HG02610 (cell line): ENCODE results near the gene MTA1.

Experiments
- ATAC-seq: cut with Tn5 transposase; IDR thresholded peaks from one replicate; pipeline ENCODE4 v1.9.1; 2021; ENCODE audit warnings: mild to moderate bottlenecking, moderate library complexity; ENCODE audit not compliant: unreplicated experiment

MTA1 gene

DNA sequence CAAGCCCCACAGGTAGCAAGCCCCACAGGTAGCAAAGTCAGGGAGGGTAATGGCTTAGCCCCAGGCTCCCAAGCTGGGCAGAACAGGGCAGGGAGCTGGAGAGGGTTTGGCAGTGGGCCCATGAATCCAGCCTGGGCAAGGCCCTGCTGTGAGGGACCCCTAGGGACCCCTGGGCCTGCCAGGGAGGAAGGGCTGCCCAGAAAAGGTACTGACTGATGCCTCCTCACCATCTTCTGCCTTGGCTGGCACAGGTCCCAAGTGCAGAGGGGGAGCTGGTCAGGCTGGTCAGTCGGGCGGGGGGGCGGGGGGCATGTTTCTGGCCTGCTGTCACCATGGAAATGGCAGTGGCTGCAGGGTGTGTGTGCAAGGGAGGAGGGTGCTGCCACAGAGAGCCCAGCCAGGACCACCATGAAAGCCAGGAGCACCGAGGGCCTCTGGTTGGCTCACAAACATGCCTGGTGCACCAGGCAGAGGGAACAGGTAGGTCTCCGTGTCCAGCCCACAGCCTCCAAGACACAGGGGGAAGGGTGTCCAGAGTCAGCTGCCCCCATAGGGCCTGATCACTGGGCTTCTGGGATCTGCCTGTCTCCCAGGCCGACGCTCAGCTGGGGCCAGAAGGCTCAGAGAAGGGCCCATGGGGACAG, 53.5 kb downstream of the MTA1 start:
- no peak for ATAC-seq

DNA sequence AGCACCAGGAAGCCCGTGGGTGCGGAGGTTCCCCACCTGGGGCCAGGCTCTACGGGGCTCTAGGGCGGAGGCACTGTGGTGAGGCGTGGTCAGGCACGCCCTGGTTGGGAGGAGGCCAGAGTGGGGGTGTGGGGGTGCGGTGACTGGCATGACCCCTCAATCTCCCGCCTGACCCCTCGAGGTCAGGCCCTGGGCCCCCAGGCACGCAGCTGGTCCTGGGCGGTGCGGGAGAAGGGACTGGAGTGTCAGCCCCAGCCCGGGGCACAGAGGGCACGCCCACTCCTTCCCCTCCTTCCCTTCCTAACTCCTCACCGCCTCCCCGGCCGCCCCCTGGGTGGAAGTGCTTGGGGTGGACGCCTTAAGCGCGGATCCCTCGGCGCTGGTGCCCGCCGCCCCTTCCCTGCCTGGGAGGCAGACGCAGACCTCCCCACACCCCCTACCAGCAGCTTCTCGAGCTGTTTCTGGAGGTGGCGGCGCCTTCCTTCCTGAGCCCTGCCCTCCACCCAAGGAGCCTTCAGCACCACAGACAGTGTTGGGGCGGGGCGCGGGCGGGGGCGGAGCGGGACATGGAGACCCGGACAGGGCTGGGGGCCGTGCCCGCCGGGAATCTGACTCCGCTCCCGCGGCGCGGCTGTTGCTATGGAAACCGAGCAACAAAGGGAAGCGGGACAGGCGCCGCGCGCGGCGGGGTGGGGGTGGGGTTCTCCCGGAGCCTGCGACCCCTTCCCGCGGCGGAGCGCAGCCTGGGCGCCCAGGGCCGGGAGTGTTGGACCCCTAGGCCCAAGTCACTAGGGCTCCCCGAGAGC, 54.3 kb downstream of the MTA1 start:
- ATAC-seq = no peak

DNA sequence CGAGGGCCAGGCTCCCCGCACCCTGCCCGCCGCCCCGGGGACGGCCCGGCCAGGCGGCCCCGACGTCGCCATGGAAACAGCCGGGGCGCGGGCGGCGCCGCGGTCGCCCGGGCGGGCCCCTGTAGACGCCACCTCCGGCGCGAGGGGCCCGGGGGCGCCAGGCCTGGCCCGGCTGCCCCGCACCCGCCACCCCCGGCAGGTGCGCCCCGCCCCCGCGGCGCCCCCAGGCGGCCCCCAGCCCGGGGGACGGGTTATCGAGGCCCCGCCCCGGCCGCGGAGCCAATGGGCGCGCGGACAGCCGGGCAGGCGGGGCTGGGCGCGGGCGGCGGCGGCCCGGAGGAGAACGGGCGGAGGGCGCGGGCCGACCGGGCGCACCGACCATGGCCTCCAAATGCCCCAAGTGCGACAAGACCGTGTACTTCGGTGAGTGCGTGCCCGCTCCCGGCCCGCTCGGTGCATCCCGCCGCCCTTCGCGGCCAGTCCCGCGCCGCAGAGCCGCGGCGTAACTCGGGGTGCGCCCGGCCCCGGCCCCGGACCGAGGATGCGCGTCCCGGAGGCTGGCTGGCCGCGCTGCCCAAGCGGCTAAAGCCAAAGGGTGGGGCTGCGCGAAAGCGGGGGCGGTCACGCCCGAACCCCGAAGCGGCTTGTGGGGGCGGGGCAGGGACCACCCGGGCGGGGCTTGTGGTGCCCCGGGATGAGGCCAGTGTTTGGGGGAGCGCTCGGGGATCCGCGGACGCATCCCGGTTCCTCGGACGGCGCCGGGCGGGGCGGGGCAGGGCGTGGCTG, 55.0 kb downstream of the MTA1 start, which contains the start of gene CRIP2:
Gene CRIP2 (plus strand): TSS at position 339 of the 786 bp plus-strand sequence. CDS start 42 bp downstream, at position 381.
- no peak for ATAC-seq

DNA sequence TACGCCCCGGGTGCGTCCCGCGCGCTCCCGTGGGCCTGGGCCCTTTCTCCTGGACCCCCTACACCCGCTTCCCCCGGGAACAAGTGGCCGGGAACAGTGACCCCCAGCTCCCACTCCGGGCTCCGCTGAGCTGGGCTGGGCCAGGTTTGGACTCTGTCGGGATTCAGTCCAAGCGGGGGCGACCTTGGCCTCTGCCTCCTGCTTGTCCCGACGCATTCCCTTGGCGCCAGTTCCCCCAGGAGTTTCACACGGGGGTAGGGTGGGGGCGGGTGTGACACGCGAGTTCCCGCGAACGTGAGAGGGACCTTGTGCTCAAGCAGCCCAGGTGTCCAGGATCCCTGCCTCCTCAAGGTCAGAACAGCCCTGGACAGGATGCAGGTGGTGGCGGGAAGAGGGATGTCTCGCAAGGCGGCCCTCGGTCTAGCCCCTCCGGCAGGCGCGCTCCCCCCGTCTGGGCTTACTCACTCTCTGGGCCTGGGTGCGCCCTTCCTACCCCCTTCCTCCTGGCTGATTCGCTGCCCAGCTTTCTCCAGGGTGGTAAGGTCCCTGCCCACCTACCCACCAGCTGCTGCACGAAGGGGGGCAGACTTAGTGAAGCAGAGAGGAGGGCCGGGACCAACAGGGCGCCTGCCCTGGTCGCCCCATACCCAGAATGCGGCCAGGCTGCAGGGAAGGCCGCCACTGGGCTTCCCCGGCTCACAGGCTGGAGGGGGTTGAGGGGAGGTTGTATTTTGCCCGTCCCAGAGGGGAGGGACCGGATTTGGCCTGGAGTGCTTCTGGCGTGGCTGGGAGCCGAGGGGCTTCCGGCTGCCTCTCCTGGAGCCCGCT, 55.9 kb downstream of the MTA1 start:
- ATAC-seq = no peak

DNA sequence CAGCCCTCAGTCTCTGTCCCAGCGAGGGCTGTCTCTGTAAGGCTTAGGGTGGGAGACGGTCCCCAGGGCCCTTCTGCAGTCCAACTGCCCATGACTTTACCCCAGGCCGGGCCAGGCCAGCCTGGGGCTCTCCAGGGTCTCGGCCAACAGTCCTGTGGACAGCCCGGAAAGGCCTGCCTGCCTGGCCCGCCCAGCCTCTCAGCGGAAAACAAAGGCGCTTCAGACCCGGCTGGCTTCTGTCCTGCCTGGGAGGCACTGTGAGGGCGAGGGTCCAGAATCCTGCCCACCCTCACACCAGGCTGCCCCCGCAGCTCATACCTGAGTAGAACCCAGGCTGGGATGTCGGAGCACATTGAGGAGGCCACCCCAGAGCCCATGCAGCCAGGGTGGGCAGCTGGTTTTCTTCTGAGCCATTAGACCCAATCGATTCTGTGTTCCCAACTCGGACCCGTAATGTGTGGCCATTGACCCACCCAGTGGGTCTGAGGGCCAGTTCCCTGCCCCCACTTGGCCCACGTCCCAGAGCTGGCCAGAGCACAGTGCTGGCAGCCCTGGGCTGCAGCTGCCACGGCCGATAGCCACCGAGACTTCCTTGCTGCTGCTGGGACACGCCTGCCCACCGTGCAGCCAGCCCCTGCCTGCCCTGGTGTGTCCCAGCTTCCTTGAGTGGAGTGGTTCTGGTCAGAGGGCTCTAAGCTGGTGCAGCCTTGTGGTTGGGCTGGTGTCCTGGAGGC, 56.6 kb downstream of the MTA1 start:
- ATAC-seq = no peak

DNA sequence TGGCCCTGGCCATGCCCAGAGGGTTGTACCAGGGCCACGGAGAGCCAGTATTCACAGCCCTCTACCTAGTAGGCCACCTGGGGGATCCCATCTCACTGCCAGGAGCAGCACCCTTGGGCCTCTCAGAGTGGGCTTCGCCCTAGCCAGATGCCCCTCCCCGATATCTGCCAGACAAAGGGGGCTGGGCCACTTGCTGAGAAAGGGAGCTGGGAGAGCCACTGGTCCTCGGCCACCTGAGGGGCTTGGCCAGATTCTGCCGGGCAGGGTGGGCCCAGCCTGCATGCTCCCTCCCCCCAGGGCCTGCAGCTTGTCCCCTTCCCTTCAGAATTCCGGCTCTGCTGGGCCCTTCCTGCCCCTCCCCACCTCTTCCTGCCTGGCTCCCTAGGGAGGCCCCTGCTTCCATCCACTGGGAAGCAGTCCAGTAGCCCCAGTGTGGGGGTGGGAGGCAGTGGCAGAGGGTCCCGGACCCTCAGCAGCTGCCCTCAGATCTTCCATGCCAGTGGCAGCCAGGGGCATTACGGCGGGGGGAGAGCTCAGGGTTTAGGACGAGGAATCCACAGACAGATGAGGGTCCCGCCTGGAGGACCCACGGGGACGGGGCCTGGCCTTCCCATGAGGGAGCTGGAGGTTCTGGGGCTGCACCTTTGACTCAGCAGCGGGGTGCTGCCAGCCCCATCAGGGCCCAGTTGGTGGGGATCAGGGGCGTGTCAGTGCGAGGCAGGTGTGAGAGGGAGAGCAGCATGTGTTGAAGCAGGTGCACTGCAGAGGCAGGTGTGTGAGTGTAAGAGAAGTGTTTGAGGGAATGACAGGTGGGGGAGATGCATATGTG, 57.4 kb downstream of the MTA1 start:
- ATAC-seq = no peak

DNA sequence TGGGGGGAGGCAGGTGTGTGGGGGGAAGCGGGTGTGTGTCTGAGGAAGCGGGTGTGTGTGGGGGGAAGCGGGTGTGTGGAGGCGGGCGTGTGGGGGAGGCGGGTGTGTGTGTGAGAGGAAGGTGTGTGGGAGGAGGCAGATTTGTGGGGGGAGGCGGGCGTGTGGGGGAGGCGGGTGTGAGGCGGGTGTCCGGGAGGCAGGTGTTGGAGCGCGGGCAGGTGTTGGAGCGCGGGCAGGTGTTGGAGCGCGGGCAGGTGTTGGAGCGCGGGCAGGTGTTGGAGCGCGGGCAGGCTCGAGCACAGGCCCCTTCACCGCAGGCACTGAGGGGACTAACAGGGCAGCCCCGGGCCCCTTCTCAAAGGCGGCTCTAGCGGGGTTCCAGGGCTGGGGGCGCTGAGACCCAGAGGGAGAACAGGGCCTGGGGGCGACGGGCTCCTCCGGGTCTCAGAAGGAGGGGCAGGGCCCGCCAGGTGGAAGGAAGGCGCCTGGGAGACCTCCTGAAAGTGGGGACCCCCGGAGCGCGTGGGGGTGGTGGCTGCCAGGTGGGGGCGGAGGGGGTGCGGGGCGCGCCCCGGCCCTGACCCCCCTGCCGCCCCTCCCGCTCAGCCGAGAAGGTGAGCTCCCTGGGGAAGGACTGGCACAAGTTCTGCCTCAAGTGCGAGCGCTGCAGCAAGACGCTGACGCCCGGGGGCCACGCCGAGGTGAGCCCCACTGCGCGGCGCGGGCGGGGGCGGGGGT, 58.2 kb downstream of the MTA1 start:
- no peak for ATAC-seq

DNA sequence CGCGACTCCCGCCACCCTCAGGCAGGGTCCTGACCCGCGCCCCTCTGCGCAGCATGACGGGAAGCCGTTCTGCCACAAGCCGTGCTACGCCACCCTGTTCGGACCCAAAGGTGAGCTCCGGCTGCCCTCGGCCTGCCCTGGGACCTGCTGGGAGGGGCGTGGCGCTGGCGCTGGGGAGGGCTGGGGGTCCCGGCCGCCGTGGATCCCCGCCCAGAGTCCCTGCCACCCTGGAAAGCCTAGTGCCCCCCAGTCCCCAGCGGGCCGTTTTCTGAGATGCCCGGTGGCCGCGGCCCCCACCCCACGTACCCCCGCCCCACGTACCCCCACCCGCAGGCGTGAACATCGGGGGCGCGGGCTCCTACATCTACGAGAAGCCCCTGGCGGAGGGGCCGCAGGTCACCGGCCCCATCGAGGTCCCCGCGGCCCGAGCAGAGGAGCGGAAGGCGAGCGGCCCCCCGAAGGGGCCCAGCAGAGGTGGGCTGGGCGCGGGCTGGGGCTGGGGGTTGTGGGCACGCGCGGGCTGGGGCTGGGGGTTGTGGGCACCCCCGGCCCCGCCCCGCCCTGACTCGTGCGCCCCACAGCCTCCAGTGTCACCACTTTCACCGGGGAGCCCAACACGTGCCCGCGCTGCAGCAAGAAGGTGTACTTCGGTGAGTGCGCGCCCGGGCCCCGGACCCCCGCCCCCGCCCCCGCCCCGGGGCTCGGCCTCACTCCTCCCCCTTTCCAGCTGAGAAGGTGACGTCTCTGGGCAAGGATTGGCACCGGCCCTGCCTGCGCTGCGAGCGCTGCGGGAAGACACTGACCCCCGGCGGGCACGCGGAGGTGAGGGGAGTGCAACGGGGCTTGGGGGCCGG, 59.0 kb downstream of the MTA1 start:
- ATAC-seq = no peak

DNA sequence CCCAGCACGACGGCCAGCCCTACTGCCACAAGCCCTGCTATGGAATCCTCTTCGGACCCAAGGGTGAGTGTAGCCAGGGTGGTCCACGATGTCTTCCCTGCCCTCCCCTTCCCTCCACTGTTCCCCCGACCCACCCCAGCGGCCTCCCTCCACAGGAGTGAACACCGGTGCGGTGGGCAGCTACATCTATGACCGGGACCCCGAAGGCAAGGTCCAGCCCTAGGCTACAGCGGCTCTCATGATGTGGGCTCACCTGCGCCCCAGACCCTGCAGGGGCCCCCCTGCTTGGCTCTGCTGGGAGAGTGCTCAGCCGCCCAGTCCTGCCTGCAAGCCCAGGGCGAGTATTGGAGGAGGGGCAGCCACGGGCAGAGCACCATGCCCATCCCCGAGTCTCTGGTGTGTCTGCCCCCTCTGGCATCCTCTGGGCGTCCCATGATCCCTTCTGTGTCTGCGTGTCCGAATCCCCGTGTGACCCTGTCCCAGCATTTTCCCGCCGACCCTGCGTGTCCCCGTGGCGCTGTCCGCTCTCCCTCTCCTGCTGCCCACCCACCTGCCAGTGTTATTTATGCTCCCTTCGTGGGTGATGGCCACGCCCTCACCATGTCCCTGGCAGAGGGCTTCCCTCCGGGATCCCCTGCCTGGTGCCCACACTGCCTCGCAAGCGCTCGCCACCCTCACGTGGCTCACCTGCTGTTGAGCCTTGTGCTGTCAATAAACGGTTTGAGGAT, 60.0 kb downstream of the MTA1 start:
- no peak for ATAC-seq

DNA sequence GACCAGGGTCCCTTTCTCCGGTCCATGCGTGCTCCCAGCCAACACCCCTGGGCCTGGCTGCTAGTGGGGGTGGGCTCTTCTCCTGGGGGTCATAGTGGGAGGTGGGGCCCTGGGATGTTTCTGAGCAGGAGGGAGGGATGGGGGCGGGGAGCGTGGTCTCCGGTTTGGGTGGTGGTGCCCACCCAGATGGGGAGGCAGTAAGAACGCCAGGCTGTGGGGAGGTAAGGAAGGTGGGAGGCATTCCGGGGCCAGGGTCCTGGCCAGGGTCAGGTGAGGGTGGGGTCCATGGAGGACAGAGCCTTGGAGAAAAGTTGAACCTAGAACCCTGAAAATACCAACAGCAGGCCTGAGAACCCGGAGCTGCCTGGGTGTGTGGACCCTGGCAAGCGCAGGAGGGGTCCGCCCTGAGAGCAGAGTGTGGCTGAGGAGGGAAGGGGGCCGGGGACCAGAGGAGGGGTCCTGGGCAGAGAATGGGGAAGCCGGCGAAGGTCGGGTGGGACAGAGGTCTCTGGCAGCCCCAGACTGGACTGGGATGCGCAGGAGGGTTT, 60.6 kb downstream of the MTA1 start:
- no peak for ATAC-seq

DNA sequence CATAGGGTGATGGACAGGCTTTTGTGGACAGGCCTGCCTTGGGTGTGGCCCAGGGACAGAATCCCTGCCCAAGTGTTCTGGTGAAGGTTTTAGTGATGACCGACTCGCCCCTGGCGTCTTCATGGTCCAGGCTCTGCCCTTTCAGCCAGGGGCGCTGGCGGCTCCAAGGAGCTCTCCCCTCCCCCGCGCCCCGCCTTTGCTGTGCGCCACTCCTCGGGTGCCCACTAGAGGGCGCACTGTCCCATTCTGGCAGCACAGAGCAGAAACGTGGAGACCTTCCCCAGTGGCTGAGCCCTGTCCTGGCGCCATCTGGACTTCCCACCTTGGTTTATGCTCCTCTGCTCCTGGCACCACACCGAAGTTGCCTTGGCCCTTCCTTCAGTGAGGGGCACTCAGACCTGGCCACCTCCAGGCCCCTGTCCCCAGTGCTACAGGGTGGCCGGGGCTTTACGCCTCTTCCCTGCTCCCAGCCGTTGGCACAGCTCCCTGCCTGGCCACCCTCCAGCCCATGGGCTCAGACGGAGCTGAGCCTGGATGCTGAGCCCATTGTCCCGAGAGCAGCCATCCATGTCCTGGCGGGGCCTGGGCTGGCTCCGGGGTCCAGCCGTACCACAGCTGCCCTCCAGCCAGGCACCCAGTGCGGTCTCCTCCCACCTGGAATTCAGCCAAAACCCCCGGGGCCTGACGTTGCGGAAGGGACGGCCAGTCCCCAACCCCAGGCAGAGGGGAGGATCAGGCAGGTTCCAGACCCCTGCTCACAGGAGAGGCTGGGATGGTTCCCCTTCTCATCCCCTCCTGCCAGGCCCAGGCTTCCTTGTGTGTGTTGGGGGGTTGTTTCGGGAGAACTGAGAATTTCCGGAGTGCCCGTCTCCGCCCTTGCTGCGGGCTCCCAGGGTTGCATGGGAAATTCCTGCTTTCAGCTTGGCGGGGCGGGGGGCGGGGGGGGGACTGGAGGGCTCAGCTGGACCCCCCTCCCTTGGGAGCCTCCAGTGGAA, 61.5 kb downstream of the MTA1 start:
- peak; percentile 1 for ATAC-seq

DNA sequence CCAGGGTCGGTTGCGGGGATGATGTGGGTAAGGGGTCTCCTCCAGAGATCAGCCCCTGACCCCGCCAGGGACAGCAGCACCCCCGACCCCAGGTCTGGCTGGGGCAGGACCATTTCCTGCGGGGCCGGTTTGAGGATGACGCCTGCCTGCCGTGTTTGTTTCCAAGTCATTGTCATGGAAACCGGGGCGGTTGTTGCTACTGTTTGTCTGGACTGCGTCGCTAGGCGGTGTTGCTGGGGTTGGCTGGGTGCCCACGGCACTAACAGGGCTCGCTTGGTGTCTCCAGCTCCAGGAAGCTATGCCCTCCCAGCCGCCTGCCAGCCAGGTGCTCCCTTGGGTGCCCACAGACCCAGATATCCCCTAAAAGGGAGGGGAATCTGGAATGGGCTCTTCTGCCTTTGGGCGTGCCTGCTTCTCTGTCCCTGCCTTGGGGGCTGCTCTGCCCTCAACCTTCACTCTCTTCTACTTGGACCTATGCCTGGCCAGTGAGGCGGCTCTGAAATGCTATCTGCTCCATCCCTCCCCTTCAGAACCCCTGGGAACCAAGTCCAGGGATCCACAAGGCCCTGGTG, 62.3 kb downstream of the MTA1 start:
- peak; percentile 32 for ATAC-seq

DNA sequence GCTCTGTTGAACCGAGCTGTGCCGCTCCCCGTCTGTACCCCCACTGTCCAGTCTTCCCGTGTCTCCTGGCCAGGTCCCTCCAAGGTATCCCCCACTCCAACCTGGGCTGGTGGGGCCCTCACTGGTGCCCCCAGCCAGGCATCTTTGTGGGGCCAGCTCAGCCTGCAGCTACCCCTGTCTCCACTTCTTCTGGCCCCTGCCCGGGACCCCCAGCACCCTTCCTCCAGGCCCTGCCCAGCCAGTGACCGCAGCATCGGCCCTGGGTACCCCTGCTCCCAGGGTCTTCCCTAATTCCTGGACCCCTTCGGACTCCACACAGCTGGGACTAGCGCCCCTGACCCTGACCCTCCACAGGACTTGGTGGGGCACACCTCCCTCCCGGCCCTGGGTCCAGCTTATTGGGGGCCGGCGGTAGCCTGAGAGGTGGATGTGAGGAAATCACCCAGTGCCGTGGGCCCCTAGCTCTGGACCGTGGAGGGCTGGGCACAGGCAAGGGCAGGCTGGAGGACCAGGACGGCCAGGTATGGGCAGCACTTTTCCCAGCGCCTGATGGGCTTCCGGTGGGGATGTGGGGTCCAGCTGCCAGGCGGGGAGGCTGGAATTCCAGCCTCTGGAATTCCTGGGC, 63.0 kb downstream of the MTA1 start:
- ATAC-seq = no peak

DNA sequence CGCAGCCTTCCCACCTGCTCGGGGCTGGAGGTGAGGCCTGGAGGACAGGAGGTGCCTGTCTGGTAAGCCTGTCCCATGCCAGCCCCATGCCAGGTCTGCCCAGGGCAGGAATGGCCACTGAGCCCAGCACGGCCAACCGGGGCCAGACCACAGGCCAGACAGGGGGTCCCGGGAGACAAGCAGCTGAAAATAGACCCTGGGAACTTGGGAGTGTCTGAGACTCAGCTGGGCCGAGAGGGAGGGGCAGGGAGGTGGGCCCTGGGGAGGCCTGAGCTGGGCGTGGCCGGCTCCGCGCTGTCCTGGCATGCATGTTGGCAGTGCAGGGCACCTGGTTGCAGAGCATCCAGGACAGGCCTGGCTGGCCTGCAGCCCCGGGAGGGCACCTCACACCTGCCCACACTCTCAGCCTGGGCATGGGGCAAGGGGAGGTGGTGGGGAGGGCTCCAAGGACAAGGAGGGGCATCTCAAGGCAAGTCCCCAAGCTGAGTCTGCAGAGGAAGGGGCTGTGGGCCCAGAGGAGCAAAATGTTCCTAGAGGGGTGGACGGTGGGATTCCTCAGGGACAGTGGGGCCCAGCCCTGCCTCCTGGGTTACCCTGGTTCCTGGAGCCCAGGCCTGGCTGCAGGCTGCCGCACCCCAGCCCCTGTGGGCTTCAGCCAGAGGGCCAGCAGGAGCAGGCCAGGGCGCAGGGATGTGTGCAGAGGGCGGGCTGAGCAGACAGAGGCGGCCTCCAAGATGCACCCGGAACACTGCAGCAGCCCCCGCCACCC, 63.9 kb downstream of the MTA1 start:
- no peak for ATAC-seq
